Iris pigment epithelial cell (primary cell): ENCODE results near the gene MORF4L2.
A peak's percentile ranks its signal among the peaks of the same experiment; 100 is the strongest.
"Not testable (repeated sequence)": the region's sequence is repeated elsewhere in the genome, so short reads cannot be mapped to it uniquely, and the experiment has no call there.

Experiments
- DNase-seq: peaks from one replicate; pipeline ENCODE4 v3.0.0-alpha.2; 2011; ENCODE audit warnings: low read depth

The MORF4L2 gene

DNA sequence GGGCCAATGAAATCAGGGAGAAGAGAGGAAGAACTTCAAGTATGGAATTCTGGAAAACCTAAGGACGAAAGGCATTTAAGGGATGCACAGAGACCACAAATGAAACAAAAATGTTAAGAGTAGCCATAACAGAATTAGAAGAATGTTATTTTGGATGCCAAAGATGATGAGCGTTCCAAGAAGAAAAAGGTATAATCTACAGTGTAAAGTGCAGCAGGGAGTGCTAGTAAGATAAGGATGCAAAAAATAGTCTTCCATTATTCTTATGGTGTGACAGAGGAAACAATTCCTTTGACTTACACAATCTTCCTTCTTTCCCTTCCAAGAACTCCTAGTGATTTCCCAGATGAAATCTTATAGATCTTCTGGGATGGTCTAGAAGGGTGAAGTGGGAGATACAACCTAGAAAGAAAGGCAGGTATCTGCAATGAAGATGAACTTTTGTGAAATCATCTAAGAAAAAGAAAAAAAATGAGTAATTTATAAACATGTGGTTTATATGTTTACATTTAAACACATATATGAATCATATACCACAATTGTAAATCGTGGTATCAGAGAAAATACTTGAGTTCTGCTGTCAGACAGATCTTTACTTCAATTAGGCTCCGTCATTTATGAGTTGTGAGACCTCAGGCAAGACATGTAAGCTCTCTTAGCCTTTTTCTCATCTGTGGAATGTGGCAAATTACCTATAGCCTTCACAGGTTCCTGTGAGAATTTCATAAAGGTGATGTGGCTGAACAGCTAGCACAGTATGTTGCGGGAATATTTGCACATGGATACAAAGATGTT, 8.1 kb downstream of the MORF4L2 start:
- DNase-seq = peak; percentile 57

GRCh38 chrX:103674531-103675454, 11.7 kb downstream of the MORF4L2 start:
- DNase-seq = no peak

DNA sequence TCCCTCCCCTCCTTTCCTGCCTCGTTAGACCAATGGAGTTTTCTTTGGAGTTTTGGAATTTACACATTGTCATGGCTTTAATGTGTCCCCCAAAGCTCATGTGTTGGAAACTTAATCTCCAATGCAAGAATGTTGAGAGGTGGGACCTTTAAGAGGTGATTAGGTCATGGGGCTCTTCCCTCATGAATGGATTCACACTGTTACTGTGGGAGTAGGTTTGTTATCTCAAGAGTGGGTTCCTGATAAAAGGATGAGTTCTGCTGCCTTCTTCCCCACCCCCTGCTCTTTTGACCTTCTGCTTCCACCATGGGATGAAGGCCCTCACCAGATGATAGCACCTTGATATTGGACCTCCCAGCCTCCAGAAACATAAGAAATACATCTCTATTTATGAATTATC, 16.8 kb downstream of the MORF4L2 start:
- no peak for DNase-seq

DNA sequence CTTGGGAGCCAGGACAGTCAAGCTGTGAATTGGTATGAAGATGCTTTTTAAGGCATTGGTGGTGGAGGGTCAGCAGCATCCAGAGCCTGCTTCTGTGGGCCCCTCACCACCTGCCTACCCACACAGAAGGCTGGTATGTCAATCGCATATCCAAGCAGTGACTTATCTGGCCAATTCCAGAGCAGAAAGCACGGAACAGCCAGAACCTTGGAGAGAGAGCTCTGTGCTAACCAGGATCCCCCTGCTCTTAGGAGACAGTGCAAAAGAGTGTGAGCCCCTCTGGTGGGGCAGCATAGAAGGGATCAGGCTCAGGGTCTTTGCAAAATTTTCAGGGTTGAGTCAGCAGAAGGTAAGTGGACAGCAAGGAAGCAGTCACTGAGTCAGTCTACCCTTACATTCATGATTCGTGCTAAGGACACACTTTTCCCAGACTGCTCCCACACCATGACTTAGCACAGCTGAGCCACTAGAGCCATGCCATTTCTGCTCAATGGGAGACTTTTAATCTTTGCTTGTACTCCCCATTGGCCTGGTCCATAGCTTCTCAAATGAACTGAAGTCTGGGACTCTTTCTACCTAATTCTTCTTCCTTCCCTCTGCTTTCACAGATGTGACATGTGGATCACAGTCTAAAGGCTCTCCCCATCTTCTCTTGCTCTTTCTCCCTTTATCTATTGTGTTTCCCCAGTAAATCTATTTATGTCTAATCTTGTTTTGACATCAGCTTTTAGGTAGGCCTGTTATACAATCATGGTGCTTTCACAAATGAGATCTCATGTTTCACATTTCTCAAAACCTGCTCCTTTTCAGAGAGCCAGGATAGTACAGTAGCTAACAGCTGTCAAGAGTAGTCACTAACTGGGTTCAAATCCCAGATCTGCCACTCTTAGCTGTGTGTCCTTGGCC, 20.0 kb downstream of the MORF4L2 start:
- DNase-seq = no peak

DNA sequence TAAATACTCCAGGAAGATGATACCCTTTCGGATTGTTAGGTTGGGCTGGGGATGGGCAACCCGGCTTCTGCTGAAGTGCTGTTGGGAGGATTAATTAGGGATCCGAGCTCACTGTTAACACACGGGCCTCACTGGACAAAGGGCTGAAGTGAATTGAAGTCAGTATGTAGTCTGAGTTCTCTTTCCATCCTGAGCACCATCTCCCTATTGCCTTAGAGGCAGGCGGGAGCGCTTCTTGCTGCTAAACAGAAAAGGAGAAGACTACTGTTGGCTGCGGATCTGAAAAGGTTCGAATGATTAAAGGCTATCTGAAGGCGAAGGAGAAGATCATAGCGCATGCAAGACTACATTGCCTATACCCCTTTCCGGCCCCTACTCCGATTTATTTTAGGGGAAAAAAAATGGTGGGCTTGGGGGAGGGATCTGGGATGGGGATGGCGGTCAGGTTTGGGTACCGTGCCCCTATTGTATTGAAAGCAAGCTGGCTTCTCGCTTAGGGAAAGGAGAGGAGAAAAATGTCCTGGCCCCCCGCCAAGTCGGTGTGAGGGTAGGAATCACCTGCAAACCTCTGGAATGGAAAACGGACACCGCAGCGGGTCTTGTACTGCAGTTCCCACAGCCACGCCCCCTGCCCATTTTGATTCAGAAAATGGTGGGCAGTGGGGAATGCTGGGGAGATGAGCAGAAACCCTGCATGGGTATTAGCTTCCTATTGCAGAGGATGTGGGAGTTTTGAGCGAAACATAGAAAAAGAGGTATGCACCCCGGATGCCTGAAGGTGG, 22.3 kb downstream of the MORF4L2 start:
- no peak for DNase-seq

- DNase-seq = not testable (repeated sequence)
Observed at GRCh38 chrX:103659460-103659859, 27.0 kb downstream of the MORF4L2 start.

DNA sequence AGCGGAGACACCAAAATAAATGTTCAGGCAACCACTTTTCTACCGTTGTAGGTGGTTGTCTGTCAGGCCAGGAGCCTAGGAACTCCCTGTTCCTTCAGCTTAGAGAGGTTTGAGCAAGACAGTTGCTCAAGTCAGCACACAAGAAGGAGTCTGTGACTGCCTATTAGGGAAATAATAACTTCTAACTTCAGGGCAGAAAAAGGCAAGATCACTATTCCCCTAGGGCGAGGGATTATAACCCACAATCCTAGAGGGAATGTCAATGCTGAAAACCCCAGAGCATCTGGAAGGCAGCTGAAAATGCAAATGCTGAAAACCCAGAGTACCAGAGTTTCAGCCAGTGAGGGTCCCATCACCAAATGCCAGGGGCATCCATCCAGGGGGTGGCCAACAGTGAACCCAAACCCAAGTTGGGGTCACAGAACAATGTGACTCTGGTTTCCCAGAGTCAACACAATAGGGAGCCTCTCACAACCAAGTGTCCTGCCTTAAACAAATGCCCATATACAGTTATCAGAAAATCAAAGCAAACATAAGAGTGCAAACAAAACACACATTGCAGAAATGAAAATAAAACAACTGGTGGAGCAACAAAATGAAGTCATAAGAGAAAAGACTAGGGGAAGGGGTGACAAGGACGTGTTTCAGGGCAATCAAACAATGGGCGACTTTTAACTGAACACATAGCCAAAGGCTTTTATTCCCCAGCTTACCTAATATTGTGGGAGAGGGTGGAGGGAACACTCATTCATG, 27.6 kb downstream of the MORF4L2 start:
- no peak for DNase-seq

DNA sequence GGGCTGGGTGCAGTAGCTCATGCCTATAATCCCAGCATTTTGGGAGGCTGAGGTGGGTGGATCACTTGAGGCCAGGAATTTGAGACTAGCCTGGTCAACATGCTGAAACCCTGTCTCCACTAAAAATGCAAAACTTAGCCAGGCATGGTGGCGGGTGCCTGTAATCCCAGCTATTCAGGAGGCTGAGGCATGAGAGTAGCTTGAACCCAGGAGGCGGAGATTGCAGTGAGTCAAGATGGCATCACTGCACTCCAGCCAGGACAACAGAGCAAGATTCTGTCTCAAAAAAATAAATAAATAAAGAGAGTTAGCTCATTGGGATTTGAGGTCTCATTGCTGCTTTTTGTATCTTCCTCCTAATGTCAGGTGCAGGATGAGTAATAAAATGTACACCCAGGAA, 29.4 kb downstream of the MORF4L2 start:
- DNase-seq = not testable (repeated sequence)

DNA sequence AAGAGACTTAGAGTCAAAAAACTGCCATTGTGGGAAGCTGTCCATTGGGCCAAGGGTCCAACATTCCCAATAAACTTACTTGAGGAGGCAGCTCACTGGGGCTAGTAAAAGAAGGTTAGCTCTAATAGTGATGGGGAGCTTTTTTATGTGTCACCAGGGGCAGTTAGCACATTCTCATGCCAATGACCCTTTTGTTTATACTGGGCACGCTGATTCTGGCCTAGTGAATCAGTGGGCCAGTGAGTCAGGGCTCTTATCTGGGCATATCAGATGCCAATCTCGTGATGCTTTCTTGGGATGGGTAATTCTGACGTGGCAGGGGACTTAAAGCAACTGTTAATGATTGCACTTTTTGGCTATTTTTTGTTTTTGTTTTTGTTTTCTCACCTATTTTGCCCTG, 29.9 kb downstream of the MORF4L2 start:
- peak; percentile 58 for DNase-seq

GRCh38 chrX:103655230-103656000, 31.1 kb downstream of the MORF4L2 start:
- not testable (repeated sequence) for DNase-seq

DNA sequence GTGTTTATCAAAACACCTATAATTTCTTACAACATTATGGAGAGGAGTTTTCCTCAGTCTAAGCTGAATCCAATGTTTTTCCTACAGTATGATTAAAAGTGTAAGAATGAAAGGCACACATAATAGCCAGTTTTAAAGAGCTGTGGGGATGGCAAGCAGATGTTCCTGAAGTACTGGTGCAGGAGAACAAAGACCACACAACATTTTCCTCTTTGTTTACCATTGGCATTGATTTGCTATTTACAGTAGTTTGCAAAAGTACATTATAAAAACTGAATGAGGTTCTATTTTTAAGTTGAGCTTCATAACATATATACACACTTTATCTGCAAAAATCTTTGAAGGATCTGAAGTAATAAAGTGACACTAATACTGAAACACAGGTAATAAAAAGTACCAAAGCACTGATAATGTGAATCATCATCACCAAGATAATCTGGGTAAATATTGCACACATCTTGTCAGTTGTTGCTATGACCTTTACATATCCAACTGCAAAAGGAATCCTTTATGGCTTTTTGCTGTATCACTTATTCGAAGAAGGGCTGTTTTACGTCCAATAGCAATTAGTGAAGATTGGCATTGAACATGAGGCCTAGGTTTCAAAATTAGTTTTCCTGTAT, 35.2 kb downstream of the MORF4L2 start:
- DNase-seq = no peak

DNA sequence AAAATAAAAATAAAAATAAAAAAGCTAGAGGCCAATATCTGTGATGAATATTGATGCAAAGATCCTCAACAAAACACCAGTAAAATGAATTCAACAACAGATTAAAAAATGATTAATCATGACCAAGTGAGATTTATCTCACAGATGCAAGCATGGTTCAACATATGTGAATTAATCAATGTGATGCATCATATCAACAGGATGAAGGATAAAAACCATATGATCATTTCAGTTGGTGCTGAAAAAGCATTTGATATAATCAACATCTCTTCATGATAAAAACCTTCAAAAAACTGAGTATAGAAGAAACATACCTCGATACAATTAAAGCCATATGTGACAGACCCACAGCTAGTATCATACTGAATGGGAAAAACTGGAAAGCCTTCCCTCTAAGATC, 38.9 kb downstream of the MORF4L2 start:
- no peak for DNase-seq

DNA sequence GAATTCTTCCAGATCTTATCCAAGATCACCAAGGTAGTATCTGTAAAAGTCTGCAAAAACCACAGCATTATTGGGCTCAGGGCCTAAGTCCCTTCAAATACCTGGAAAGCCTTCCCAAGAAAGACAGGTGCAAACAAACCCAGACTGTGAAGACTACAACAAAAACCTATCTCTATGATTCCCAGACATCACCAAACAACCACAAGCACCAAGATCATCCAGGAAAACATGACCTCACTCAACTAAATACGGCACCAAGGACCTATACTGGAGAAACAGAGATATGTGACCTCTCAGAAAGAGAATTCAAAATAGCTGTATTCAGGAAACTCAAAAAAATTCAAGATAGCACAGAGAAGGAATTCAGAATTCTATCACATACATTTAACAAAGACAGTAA, 42.4 kb downstream of the MORF4L2 start:
- DNase-seq = no peak

DNA sequence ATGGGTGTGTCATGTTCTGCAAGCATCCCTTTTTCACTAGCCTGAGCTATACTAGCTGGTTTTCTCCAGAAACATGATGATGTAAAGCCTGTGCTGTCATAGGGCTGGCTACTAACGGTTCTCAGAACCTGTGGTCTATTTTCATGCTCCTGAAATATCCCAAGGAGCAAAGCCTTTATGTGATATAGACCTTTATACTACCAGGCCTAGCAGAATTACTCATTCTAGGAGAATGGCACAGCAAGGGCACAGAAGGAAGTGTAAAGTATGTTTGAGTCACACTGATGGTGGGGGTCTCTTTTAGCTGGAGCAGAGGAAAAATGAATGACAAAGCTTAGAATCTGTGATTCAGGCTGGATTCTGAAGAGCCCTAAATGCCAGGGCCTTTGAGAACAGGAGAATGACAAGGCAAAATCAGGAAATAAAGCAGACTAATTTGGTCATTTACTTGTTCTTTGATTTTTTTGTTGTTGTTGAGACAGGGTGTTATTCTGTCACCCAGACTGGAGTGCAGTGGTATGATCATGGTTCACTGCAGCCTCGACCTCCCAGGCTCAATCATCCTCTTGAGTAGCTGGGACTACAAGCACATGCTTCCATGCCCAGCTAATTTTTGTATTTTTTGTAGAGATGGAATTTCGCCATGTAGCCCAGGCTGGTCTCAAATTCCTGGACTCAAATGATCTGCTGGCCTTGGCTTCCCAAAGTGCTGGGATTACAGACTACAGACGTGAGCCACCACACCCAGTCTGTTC, 45.9 kb downstream of the MORF4L2 start:
- DNase-seq = peak; percentile 53

DNA sequence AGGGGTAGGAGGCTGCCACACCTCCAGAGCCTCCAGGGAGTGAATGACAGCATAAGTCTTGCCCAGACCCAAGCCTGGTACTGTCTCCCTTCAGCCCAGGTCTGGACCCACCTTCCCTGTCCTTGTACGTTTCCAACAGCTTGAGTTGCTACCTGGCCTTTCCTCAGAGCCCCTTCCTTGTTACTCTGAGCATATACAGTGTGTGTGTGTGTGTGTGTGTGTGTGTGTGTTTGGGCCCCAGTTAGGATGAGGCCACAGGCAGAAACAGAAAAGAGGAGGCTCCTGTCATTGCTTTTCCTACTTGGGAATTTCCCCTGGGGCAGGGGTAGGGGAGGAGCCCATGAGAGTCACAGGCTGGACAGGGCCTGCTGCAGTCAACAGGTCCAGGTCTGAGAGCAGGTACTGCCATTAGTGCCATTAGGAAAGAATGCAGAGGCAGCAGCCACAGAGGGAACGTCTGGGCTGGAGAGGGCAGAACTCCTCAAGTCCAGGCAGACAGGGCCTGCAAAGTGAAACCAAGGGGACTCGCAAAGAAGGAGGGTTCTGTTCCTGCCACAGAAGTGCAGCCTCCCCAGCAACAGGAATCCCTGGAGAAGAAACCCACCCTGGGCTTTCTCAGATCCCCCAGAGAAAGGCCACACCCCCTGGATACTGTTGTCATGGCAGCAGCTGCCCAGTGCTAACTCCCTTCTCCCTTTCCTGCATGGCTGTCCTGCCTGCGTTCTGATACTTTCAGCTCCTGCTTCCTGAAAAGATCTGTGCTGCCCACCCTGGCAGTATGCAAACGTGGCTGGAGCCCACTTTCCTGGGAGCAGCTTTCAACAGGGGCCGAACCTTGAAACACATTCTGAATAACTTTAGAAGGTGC, 47.8 kb downstream of the MORF4L2 start:
- not testable (repeated sequence) for DNase-seq

DNA sequence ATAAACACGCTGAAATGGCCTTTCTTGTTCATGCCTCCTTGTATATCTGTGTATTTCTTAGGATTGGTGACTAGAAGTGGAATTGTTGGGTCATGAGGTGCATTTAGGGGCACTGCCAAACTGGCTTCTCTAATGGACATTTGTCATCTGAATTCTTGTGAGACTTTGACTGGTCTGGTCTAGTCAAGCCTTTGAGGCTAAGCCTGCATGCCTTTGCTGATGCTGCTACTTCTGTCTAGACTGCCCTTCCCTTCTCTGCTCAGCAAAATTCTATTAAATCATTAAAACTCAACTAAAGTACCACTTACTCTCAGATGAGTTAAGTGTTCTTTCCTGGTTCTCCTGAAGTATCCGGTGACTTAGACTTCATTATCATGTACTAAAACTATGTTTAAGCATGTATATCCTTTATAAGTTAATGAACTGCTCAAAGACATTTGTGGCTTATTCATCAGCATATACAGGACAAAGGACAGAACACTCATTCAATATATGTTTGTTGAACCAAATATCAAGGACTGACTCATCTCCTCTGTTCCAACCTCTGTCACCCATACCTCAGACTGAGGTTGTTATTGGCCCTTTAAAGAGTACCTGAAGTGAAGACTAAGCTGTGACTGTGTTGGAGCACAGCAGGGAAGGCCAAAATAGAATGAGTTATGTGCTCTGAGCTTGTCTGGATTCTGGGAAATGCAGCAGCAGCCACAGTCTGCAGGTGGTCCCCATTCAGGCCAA, 48.7 kb downstream of the MORF4L2 start:
- no peak for DNase-seq

GRCh38 chrX:103635436-103635835, 51.1 kb downstream of the MORF4L2 start:
- DNase-seq = no peak
